Superior temporal gyrus (tissue), 1 donor: ENCODE data around the gene MASTL.
"Not testable (repeated sequence)": the region's sequence is repeated elsewhere in the genome, so short reads cannot be mapped to it uniquely, and the experiment has no call there.

Source experiments
- DNase-seq: peaks from one replicate; pipeline ENCODE4 v3.0.0-alpha.2; 2016; ENCODE audit errors: extremely low spot score

Gene MASTL

DNA sequence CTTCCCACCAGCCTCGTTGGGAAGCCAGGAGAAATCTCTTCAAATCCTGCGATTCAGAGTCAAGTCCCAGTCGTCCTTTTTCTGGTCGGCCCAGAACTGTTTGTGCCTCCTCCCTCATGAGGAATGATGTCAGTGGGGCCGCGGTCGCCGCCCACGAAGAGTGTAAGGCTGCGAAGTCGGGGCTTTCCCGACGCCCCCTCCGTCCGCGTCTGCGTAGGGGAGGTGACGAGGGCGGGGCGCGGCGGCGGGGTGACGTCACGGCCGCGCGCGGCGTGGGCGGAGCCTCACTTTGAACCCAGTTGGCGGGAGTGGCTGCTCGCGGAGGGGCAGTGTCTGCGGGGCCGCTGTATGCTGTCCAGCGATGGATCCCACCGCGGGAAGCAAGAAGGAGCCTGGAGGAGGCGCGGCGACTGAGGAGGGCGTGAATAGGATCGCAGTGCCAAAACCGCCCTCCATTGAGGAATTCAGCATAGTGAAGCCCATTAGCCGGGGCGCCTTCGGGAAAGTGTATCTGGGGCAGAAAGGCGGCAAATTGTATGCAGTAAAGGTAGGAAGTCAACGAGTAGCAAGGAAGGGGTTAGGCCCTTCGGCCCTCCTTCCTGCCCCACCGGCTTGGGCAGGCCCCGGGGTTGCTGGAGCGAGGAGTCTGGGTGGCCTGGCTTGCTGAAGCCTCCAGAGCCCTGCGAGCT, at the start of gene MASTL:
Gene MASTL, plus strand, starts transcription at position 287 of the 689 bp plus-strand sequence. Its CDS starts 75 bp downstream, at position 362.
- peak; percentile 90 for DNase-seq

DNA sequence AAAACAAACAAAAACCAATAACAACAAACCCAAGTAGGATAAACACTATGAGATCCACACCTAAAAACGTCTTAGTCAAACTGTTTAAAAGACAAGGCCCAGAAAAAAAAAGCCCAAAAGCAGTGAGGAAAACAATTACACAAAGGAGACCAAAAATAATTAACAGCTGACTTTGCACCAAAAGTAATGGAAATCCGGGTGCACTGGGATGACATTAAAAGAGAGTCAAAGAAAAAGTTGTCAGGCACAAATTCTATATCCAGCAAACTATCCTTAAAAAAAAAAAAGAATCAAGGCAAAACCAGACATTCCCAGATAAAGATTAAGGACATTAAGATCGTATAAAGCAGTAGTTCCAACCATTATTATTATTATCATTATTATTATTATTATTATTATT, 47.0 kb upstream of the MASTL start:
- DNase-seq = no peak

DNA sequence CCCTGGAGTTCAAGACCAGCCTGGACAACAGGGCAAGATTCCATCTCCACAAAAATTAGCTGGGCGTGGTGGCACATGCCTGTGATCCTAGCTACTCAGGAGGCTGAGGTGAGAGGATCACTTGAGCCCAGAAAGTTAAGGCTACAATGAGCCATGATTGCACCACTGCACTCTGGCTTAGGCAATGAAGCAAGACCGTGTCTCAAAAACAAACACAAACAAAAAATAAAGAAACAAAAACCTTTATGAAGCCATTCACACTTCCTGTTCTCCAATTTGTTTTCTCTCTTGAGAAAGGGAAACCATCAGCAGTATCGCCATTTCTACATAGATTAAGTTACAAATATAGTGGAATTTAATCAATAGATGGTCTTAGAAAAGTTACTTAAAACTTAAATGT, 20.8 kb upstream of the MASTL start:
- DNase-seq = no peak

DNA sequence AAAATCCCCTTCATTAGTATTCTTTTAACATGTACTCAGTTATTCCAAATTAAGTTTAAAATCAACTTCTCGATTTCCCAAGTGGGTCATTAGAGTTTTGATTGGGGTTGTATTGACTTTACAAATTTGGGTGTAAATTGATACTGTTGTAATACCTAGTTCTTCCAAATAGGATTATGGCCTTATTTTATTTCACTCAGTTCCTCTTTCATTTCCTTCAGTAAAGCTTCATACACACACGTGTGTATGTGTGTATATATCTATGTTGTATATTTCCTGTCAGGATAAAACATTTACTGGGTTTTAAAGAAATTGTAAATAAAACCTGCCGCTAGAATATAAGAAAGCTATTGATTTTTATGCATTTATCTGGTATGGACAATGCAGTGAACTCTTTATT, 16.9 kb upstream of the MASTL start:
- DNase-seq = no peak

DNA sequence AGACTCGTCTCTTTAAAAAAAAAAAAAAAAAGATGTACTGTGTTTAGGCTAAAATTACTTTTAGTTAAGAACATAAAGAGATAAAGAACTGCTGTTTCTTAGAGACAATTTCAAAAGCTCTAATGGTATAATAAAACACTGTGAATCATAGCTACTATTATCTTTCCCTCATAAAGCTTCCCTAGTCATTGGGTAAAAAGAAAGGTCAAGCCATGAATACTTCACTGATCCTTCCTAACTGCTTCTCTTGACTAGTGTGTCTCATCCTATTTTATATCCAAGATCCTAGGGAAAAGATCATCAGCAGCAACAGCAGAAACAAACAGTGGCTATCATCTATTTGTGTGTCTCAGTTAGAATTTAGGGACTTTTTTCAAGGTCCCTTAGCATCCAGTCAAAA, 11.5 kb upstream of the MASTL start:
- DNase-seq = no peak

DNA sequence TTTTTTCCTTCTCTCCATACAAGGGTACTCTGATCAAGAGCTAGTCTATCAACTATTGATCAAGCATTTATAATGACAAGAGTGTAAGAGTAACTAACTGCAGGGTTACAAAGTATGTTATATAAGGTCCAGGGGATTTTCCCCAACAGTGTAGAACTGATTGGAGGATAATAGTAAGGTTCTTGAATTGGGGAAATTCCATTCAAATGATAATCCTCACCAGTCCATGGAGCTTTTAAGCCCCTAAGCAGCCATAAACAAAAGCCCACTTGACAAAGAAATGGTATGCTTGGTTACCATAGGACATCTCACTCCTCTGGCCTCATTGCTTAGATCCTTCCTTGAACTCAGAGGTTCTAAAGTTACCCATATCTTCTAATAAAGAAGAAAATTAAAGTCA, 9.2 kb upstream of the MASTL start:
- DNase-seq = no peak

DNA sequence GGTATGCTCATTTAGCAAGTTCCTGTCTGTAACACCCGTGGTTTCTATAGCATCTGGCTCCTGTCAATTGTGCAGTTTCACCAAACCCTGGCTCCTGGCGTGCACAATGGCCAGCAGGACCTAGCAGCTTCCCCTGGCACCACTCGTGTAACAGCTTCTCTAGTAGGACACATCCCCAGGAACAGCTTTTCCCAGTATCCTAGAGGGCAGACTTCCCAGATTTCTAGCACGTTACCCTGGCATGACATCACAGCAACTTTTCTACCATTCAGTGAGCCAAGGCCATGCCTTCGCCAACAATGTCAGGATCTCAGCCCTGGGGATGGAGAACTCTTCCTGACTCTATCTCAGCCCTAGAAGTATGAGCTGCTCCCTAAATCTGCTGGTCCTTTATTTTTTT, 7.5 kb upstream of the MASTL start:
- DNase-seq = no peak

DNA sequence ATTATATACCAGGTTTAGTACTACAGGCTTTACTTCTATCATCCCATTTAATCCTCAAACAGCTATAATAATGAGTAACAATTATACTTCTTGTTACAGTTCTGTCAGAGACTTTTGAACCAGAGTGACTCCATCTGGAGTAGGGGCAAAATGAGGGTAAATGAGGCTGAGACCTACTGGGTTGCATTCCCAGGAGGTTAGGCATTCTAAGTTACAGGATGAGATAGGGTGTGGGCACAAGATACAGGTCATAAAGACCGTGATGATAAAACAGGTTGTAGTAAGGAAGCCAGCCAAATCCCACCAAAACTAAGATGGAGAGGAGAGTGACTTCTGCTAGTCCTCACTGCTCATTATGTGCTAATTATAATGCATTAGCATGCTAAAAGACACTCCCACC, 4.9 kb upstream of the MASTL start:
- no peak for DNase-seq

DNA sequence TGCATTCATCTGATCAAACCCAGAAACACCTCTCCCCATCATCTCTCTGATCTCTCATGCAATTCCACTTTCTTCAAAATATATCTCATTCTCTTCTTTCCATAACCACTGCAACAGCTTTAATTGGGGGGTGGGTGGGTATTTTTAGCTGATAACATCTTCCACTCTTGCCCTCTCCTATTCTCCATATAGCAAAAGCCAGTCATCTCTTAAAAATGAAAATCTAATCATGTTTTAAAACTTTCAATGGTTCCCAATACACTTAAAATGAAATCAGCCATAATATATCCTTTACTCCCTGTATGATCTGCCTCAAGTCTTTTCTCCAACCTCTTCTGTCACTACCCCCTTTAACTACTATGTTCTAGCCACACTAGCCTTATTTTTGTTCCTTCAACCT, 2.5 kb upstream of the MASTL start:
- DNase-seq = no peak

DNA sequence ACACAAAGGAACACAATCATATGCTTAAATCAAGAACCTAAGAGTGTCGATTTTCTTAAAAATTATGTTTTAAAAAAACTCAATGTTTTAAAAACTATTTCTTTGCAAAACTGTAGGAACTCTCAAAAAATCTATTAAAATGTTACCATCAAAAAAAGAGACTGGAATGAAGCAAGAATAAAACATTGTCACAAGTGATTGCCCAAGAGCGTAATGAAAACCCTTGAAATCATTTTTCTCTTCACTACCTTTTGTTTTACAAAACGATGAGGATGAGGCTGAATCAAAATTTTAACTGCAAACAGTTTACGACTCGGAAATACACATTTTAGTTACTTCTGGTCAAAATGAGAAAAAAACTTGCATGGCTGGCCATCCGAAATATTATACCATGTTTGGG, 1.8 kb upstream of the MASTL start:
- DNase-seq = no peak

DNA sequence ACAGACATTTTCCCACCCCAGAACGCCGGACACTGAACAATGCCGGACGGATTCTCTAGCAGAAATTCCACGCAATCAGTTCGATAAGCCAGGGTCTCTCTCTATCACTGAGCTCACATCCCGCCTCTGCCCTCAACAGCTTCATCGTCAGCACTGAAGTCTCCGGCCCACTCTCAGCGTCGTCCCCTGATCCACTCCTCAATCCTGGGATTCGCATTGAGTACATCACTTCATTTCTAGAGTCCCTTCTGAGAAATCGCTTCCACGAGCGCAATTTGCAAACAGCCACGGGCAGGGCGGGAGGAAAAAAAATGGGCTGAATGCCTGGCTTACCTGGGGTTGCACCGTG, 1.3 kb upstream of the MASTL start:
- peak; percentile 39 for DNase-seq

DNA sequence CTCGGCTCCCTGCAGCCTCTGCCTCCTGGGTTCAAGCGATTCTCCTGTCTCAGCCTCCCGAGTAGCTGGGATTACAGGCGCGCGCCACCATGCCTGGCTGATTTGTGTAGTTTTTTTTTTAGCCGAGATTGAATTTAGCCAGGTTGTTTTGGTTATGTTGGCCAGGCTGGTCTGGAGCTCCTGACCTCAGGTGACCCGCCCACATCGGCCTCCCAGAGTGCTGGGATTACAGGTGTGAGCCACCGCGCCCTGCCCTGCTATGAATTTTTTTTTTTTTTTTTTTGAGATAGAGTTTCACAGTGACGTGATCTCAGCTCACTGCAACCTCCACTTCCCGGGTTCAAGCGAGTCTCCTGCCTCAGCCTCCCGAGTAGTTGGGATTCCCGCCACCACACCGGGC, 1.4 kb downstream of the MASTL start:
- DNase-seq = not testable (repeated sequence)

DNA sequence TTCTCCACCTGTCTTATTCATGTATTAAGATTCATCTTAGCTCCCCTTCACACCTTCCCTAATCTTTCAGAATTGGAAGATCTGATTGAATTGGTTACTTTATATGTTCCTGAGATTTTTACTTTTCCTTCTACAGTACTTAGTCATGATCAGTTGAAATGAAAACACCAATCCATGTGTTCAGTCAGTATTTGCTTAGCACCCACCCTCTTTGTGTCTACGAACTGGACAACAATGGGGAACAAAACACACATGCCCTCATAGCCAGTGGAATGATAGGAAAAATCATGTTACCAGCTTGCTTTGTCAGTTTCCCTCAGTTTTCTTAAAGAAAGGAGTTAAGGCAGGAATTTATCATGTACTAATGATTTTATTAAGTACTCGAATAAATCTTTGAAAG, 2.0 kb downstream of the MASTL start:
- DNase-seq = no peak

DNA sequence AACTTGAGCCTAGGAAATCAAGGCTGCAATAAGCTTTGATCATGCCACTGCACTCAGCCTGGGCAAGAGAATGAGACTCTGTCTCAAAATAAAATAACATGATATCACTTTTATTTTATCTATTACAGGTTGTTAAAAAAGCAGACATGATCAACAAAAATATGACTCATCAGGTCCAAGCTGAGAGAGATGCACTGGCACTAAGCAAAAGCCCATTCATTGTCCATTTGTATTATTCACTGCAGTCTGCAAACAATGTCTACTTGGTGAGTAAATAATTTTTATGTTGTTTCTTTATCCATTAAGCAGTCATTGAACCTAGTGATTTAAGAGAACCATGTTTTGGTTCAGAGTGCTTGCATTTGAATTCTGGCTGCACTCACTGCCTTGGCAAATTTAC, 3.3 kb downstream of the MASTL start:
- no peak for DNase-seq

DNA sequence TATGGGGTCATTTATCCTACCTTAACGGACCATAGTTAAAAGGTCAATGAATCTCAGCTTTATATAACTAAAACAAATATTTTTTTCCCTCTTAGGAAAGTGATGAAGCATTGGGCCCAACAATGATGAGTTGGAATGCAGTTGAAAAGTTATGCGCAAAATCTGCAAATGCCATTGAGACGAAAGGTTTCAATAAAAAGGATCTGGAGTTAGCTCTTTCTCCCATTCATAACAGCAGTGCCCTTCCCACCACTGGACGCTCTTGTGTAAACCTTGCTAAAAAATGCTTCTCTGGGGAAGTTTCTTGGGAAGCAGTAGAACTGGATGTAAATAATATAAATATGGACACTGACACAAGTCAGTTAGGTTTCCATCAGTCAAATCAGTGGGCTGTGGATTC, 14.7 kb downstream of the MASTL start:
- no peak for DNase-seq

DNA sequence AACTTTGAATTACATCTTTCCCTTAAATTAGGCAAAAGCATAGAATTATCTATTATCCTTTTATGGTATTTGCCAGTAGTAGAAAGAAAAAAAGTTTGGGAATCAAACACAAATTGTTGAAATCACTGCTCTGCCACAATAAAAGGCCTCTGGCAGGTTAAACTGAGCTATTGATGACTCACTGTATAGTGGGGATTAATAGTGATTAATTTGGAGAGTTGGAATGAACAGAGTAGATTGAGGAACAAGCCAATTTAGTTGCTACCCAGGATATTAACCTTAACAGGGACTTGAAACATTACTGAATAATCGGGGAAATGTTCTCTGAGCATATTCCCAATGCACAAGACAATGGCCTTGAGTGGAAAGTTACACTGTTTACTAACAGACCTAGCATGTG, 33.1 kb downstream of the MASTL start:
- DNase-seq = no peak

DNA sequence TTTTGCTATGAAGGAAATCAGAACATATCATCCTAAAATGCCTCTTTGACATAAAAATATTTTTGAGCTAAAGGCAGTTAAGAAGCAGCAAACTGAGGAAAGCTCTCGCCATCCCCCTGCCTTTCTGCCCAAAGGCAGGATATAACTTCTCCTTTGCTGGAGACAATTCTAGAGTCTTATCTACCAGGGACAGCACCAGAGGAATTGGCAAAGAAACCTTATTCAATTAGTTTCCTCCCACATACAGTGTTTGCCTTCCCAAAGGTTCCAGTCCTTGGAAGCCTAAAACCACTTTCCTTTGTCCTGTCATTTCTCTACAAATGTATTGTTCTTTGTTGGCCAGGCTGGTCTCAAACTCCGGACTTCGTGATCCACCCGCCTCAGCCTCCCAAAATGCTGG, 33.7 kb downstream of the MASTL start:
- DNase-seq = no peak

DNA sequence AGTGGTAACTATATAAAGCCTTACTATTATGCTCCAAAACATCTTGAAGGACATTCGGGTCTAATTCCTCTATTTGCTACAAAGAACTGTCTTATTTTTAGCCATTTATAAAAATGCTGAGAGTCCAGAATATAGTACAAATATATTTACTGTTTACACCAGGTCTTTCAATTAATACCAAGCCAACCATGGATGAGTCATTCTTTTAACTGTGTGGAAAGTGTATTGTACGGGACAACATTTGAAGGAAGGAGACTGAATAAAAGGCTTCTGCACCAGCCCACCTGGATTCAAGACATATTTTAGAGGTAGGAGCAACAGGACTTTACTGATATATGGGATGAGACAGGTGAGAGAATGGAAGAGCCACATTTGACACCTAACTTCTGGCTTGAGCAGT, 35.4 kb downstream of the MASTL start:
- no peak for DNase-seq

DNA sequence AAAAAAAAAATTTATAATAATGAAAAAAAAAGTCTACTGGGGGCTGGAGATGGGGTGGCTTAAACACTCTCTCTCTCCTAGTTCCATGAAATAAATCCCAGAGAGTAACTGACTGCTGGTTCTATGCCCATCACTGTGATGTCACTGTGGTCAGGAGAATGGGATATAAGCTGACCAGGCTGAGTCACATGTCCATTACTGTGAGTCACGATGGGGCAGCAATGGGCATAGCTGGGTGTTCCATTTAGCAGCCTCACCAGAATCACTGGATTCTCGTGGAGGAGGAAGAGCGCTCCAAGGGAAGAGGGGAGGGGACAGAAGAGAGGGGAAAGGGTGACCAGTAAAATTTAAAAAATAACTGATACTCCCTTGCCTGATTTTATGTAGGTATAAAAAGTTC, 37.1 kb downstream of the MASTL start:
- peak; percentile 37 for DNase-seq

DNA sequence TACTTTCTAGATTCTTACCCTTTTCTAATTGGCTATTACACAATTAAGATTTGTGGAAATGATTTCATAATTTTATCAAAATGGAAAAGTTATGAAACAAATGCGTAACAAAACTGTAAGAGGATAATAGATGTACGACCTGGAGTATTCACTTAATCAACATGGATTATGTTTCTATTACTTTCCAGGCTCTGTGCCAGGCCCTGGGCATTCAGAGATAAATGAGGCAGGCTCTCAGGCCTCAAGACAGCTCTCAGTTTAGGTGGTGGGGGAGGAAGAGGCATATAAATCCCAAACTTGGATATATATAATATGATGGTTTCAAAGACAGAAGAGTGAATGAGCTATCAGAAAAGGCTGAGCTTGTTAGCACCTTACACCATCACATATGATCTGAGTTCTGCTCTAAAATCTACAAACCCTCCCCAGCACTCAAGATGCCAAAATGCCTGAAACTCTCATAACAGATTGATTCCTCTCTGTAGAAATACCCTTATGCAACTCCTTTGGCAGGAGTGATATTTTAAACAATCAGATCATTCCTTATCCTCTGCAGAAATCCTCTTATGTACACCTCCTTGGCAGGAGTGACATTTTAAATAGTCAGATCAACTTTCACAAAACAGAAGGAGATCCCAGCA, 42.9 kb downstream of the MASTL start:
- peak; percentile 24 for DNase-seq

DNA sequence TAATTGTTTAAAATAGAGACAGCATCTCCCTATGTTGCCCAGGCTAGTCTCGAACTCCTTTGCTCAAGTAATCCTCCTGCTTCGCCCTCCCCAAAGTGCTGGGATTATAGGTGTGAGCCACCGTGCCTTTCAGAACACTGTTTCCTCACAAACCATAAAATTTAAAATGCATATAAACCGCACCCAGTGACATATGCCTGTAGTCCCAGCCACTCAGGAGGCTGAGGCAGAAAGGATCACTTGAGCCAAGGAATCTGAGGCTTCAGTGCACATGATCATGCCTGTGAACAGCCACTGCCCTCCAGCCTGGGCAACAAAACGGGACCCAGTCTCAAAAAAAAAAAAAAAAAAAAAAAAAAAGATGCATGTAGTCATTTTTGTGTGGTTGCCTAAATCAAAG, 48.7 kb downstream of the MASTL start:
- no peak for DNase-seq

DNA sequence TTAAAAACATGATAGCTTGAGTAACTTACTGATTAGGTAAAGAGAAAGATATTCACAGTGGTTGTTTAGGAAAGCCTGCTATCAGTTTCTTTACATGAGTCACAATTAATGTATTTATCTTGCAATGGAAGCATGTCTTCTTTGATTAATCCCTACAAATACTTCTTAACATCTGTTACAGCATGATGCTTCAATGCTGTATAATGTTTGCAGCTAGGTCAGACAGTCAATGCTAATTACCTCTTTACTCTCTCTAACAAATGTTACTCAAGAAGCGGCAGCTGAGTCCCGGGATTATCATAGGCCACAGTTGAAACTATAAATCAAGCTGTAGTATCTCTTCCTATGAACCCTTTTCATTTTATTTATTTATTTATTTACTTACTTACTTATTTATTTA, 52.2 kb downstream of the MASTL start:
- DNase-seq = no peak

DNA sequence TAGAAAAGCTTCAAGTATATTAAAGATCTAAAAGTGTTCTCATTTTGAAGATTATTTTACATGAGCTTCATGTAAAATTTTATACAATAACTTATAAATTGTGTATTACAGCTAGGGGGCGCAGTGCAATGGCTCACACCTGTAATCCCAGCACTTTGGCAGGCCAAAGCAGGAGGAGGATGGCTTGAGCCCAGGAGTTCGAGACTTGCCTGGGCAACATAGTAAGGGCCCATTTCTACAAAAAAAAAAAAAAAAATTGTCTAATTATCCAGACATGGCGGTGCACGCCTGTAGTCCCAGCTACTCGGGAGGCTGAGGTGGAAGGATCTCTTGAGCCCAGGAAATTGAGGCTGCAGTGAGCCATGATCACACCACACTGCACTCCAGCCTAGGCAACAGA, 68.8 kb downstream of the MASTL start:
- DNase-seq = no peak

DNA sequence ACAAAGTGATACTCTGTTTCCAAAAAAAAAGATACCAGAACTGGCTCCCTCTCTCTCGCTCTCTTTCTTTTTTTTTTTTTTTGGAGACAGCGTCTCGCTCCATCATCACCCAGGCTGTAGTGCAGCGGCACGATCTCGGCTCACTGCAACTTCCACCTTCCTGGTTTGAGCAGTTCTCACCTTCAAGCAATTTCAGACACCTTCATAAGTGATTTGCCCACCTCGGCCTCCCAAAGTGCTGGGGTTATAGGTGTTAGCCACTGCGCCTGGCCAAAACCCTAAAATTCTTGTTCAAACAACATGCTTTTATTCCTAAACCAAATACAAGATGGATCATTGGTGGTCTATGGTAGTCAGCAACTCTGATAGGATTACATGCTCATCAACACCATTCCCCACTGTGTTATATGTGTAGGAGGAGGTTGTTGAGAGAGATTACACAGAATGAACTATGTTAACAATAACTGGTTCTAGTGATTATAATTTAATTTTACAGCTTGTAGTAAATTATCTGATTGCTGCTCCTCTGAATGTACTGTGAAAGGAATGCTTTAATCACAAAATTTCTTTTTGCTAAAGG, 69.9 kb downstream of the MASTL start:
- DNase-seq = peak; percentile 6
